ENCODE data around the gene CCDC157.

Gene CCDC157

DNA sequence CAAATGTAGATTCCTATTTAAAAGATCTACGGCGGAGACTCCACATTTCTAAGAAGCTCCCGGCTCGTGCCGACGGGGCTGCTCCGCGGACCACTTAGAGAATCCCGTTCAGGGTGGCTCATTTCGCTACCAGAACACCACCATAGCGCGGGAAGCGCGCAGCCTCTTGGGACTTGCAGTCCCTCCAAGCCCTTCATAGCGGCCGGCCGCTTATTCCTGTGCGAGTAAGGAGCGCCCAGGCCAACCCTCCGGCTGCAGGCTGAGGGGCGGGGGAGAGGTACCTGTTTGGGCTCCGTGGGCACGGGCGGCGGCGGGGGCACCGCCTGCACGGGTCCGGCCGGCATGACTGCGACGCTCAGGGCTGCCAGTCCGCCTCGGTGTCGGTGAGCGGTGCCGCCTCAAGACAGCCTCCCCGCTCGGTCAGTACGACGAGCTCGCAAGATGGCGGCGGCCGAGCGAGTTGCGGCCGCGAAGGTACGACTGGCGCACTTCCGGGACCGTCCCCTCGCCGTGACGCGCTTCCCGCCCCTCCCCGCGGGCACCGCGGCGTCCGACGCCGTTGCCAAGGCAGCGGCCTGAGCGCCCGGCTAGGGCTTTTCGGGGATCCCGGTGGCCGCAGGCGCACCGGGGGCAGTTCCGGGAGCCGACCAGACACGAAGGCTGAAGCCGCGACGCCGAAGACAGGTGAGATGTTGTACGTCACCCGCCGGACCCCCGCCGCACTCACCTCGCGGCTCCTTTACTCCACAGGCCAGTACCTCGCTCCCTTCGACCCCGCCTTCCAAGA lies at the start of gene CCDC157, which contains the start of gene SF3A1:
CCDC157 (plus strand) TSS at position 559 of the 787 bp plus-strand sequence. CDS start 8,994 bp downstream, outside the sequence.
SF3A1 (minus strand) TSS at position 446 of the 787 bp plus-strand sequence; CDS start at position 344, 102 bp downstream.
- DNase-seq, result peak; percentile 85 to 87

DNA sequence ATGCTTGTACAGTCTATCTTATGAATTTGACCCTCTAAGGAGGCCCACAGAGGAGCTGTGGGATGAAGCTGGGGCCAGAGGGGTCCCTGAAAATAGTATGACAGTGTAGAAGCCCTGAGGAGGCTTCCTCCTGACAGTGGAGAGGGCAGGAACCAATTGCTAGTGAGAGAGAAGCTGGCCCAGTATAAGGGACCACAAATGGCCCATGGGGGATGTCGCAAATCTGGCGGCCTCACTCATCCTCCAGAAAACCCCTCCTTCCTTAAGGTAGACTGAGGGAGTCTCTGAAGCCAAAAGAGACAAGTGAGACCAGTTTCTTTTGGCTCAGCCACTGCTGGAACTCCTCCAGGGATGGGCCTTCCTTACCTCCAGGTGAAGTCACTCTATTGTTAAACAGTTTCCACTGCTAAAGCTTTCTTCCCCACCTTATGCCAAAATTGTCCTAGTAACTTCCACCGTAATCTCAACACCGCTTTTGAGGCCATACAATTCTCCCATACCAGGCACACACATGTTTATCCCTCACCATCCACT lies 49.7 kb upstream of the CCDC157 start:
- DNase-seq, result no peak

DNA sequence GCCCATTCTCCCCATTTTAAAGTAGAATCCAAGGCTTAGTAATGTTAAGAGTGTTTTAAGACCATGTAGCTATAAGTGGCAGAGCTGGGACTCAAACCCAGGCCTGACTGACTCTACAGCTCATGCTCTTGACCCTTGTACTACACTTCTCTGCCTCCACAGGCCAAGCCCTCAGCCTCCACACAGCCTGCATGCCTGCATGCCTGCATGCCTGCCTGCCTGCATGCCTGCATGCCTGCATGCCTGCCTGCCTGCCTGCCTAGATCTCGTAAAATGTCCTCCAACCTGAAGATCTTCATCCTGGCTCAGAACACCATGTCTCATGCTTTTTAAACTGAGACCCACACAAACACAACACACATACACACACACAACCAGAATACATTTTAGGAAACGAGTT lies 48.7 kb upstream of the CCDC157 start:
- no peak for DNase-seq

DNA sequence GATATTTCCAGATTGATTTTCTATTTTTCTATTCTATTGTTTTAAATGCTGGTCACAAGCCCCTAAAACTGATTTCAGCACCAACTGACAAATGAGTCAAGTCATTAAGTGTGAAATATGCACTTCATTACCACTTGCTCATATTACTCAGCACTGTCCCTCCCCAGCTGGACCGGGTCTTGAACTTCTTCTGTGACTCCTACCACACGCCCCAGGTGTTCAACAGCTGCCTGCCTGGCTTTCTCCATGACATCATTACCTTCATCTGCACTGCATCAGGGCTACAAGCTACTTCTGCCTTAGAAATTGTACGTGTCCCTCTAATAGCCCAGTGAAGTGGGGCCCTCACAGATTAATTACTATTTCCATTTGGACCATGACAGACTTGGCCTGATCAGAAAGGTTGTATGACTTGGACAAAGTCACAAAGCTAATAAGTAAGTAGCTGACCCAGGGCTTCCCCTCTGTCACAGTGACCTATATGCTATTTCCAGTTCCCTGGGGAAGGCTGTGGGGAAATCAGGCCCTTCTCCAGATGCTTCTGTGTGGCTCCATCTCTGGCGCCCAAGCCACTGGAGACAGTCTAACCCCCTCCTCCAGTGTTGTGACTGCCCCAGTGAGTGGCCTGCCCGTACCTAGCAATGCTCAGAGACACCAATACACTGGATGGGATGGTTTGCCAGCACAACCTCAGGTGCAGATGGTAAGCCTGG lies 48.1 kb upstream of the CCDC157 start:
- DNase-seq, result no peak

DNA sequence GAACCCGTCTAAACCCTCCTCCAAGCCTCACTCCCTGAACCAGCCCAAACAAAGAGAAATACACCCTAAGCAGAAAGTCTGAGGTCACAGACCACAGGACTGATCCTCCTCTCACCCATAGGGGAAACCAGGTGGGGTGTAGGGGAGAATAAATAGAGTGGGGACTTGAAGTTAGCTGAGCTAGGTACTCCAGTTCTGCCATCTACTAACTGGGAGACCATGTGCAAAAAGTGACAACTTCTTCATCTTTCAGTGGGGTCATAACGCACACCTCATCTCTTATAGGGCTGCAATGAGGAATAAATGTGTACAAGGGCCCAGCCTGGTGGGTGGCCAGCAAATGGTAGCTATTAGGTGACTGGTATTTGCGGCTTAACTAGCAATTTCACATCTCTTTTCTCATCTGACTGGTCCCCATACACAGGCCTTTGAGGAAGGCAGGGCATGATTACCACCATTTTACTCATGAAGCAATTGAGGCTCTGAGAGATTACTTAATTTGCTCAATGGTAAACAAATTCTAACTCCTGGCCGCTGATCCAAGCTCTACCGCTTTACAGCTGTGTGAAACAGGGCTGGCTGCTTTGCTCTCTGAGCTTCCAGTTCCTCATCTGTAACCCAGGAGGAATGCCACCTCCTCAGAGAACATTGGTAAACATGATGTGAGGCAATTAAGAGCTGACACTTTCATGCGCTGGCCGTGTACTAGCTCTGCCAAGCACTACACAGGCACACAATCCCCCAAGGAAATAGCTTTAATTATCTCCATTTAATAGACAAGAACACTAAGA lies 46.7 kb upstream of the CCDC157 start:
- no peak for DNase-seq

DNA sequence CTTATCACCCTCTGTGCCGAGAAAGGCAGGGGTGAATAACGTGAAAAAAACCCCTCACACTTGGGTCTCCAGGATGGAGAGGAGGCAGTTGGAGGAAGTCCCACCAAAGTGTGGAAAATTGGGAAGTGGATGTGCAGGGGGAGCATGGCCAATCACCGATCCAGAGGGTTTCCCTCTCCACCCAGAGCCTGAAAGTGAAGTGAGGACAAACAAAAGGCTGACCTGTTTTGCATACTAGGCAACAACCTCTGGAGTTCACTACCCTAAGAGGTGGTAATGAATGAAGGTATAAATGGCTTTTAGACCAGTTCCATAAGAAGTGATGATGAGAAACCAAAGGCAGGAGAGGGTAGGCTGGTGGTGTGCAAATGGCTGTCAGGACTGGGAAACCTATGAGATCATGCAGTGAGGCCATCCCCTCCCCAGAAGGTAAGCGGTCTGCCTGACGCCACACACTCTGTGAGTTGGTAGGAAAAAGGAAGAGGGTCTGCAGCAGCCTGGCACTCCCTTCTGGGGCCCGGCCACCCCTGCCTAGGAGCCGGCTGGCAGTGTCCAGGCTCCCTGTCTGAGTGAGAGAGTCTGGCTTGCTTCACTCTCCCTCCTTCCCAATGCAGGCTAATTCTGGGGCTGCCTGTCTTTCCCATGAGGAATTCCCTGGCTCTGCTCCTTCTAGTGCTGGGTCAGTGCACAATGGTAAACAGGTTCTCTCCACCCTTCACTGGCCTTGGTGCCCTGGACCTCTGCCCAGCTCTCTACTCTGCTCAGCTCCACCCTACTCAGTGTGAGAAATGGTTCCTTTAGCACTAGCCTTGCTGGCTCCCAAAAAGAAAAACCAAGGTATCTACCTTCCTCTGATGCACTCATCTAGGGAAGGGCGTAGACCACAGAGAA lies 45.7 kb upstream of the CCDC157 start:
- no peak for DNase-seq

DNA sequence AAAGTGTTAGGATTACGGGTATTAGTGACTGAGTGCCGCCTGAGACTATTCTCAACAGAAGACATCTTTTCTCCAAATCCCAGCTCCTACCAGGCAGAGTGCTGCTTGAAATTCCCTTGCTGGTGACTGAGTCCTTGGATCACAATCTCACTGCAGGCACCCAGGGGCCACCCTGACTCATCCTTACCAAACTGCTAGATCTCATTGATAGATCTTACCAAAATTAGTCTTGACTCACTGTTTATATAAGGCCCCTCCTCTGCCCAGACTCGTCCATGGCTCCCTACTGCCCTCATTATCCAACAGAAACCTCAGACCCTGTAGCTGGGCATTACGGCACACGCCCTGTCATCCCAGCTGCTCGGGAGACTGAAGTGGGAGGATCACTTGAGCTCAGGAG lies 44.8 kb upstream of the CCDC157 start:
- DNase-seq, result no peak

DNA sequence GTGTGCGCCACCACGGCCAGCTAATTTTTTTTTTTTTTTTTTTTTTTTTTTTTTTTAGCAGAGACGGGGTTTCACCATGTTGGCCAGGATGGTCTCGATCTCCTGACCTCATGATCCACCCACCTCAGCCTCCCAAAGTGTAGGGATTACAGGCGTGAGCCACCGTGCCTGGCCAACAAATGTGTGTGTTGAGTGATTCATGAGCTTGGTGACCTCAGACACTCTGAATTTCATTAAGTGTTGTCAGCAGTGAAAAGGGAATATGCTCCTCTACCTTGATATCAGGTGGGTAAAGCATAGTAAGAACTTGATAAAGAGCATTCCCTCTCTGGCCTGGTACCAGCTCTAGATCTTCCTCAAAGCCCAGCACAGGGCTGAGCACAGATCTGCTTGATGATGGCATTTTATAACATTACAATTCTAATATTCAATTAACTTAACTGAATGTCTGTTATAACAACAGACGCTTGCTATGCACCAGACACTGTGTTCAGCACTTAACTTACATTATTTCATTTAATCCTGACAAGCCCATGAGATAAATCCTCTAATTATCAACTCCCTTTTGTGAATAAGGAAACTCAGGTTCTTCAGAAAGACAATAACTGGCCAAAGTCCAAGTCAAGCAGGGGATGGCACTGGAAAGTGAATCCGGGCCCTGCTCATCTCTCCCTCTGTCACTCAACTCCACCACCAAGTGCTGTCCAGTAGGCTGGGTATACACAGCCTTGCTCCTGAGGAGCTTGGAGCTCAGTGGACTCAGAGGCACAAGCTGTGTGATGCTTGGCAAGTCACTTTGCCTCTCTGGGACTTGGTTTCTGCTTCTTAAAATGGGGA lies 43.1 kb upstream of the CCDC157 start:
- DNase-seq, result no peak

DNA sequence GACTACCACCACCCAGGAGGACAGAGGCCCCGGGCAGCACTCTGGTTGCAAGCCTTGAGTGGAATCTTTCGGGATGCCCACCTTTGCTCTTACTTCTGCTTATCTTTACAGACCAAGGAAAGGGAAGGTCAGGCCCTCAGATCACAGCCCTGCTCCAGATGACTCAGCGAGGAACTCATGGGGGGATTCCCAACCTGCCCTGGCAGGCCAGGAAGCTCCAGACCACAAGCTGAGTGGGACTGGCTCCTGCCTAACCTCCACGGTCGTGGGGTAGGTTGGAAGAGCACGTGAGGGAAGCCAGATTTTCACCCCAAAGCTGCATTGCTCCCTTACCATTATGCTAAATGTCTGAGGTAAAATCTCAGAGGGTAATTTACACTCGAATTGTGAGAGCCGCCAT lies 41.9 kb upstream of the CCDC157 start:
- peak; percentile 54 to 68 for DNase-seq

DNA sequence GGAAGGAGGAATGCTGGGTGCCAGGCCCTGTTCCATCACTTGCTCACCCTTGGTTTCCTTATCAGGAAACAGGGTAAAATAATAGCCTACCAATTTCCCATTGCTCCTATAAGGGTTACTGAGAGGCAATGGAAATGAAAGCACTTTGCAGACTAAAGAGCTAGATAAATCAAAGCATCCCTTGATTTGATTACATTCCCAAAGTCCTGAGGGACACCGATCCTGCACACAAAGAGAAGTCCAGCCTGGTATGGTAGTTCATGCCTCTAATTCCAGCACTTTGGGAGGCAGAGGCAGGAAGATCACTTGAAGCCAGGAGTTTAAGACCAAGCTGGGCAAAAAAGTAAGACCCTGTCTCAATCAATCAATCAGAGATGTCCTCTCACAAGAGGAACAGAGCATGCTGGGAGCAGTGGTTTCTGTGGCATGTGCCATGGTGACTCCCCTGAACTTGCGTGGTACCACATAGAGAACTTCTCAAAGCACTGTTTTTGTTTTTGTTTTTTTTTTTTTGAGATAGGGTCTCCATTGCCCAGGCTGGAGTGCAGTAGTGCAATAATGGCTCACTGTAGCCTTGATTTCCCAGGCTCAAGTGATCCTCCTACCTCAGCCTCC lies 40.7 kb upstream of the CCDC157 start:
- DNase-seq, result no peak

DNA sequence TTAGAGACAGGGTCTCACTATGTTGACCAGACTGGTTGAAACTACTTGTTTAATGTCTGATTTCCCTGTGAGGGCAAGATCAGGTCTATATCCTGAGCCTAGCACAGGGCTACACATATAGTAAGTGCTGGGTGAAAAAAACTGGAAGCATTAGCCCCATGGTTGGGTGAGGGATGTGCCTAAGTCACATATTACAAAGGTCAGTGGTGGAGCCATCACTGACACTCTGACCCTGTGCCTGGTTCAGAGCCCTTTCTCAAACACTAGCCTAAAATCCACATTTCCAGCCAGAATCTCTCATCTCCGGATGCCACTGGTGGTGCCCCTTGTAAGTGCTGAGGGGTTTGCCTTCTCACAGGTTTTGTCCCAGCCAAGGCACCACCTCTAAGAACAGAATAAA lies 39.0 kb upstream of the CCDC157 start:
- no peak for DNase-seq

DNA sequence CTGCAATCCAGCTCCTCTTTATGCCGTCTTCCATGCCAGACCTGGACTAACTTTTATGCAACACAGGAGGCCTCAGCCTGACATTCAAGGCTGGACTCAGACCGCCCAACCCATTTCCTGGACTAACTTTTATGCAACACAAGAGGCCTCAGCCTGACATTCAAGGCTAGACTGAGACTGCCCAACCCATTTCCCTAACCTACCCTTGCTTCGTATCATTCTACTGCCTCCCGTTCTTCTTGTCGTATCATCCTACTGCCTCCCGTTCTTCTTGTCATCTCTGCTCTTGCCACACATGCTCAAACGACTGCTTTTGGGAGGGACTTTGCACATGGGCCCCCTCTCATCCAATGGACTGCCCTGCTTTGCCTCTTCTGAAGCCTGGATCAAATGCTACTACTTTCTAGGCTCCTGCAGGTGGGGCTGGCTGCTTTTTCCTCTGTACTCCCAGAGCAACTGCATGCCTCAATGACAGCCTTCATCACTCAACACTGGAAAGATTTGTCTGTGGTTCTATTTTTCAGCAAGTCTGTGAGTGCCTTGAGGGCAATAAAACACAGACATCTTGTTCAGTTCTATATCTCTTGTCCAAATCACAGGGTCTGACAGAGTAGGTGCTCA lies 37.9 kb upstream of the CCDC157 start:
- DNase-seq, result no peak

DNA sequence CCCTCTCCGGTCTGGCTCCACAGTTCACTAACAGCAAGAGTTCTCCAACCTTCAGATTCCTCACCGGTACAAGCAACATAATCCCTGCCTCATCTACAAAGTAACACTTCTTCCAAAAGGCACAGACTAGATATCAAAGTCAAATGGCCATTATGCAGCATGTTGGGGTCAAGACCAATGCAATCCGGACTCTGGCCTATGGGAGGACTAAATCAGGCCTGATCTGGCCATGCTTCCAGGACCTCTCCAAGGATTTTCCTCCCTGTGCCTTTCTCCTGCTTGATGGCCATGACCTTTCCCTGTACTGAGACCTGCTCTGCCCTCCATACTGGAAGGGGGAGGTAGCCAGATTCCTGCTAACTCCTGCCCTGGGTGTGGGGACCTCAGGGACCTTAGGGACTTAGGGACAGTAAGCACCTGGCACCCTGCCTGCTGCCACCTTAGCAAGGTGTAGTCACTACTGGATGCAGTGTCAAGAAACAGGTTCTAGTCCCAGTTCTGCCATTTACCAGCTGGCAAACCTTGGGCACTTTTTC lies 36.7 kb upstream of the CCDC157 start:
- DNase-seq, result no peak

DNA sequence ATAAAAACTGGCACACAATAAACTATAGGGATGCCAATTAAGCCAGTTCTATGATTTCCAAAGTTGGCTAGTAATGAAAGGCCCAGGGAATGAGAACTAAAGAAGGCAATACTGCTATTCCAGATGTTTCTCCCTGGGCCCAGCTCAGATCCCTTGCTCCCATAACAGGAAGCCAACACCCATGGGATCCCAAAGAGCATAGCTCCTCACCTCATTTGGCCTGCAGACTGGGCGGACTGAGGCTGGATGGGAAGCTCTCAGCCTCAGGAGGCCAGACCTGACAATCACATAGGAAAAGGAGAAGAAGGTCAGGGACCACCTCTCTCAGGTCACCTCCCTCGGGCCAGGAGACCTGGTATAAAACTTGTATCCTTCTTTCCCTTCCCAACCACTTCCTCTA lies 35.3 kb upstream of the CCDC157 start:
- DNase-seq, result no peak

DNA sequence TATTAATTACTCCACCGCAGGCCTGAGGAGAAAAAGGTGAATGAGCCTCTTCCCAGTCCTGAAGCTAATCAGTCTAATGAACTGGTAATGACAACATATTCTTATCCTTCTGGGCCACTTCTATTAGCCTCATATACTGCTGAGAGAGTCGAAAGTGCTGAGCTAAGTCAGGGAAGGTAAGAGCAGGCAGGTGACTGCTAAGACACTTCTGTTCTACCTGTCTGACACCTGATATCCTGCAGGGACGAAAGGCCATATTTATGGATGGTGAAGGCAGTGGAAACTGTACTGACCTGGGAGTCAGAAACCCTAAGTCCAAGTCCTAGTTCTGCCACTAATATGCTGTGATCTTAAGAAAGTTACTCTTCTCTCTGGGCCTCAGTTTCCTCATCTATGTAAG lies 33.6 kb upstream of the CCDC157 start:
- no peak for DNase-seq

DNA sequence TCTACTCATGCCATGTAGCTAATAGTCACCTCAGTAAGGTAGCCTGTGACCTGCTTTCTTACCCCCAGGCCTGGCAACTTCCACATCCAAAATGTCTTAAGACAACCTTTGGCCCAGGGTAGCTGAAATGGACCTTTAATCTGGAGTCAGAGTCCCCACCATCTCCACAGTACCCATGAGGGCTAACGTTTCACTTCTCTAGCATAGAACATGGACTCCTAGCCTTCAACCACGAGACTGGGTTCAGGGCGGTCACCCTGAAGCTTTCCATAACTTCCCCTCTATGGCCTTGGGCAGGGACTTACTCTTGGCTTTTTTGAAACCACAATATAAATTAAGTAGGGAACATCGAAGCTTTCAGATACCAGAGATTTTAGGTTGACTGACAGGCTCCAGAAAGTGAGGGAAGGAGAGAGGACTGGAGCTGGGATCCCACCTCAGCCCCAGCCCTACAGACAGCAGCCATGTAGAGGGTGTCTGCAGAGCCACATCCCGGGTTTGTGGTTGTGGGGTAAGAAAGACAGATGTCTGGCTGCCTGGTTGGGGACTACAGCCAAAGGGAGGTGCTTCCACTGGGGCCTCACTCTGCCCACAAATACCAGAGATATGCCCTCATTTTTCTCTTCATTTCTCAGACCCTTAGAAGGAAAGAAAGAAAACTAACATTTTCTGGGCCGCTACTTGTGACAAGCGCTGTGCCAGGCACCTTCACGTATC lies 32.6 kb upstream of the CCDC157 start:
- peak in 1 of 2 experiments; percentile 51 for DNase-seq

DNA sequence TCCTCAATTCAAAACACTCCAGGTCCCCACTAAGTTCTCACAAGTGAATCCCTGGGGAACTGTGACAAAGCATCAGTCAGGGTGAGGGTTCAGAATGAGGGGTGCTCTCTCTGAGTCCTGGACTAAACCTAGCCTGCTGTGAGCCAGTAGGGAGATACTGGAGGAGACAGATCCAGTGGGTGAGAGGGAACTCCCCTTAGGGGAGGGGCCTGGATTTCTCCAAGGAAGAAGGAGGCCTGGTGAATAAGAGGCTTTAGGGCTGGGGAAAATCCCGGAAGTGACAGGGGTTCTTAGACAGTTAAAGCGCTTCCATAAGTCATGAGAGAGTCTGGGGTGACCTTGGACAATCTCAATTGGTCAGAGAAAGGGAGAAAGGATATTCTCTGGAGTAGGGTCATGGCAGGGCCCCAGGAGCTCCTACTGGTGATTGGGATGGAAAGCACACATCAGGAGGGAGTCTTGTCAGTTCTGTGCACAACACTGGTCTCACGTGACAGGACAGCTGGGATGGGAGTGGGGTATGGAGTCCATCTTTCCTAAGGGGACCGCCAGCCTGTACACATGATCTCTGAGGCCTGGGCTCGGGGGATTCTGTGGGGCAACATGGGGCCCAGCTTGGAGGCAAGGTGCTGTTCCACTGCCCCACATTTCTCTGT lies 31.6 kb upstream of the CCDC157 start:
- DNase-seq, result no peak

DNA sequence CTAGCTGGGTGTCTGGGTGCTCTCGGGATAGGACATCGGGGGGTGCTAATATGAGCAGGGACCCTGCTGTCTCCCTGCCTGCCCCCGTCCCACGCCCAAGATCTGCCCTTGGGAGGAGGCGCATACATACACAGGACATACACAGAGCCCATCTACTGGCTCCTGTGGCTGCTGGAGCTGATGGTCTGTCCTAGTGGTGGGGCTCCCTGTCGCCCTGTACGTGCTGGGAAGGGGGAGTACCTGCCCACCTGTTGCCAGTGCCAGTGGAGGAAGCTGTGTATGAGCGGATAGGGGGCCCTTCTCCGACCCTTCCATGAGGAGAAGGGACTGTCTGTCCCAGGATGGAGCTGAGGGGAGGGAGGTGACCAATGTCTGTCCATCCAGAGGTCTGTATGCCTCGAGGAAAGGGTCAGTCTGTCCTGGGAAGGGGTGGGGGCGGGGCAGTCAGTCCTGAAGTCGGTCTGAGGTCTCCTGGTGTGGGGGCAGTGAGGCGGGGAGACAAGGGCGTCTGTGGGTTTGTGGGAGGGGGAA lies 31.0 kb upstream of the CCDC157 start:
- DNase-seq, result no peak
